ENCODE measurements around the gene BPIFA2.

The BPIFA2 gene

DNA sequence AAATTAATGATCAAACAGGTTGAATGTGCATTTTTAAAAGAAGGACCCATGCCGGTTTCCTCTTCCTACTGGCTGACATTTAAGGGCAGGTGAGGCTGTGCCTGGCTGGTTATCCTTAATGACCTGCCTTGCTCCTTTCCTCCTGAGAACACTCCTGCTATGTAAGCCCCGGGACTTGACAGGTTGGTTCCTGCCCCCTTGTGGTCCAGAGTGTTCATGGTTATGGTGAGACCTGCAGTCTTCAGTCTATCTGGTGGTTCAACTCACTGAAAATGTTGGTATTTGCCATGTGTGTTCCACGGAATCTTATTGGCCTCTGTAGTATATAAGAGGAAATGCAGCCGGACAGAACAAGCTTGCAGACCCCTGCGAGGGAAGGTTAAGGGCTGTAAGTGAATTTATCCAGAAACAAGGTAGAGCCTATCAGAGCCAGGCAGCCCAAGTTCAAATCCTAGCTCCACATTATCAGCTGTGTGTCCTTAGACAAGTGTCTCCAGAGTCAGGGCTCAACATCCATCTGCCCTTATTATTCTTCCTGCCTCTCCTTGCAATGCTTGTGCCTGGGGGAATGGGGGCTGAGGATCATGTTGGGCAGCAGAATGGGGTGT, 44.0 kb downstream of the BPIFA2 start:
- TF ChIP-seq, protein P1, sequence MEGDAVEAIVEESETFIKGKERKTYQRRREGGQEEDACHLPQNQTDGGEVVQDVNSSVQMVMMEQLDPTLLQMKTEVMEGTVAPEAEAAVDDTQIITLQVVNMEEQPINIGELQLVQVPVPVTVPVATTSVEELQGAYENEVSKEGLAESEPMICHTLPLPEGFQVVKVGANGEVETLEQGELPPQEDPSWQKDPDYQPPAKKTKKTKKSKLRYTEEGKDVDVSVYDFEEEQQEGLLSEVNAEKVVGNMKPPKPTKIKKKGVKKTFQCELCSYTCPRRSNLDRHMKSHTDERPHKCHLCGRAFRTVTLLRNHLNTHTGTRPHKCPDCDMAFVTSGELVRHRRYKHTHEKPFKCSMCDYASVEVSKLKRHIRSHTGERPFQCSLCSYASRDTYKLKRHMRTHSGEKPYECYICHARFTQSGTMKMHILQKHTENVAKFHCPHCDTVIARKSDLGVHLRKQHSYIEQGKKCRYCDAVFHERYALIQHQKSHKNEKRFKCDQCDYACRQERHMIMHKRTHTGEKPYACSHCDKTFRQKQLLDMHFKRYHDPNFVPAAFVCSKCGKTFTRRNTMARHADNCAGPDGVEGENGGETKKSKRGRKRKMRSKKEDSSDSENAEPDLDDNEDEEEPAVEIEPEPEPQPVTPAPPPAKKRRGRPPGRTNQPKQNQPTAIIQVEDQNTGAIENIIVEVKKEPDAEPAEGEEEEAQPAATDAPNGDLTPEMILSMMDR (IDR thresholded peaks at IDR 0.05) = no peak
- DNase-seq (ENCODE audit: low spot score) = no peak
- Histone ChIP-seq H3K27ac (no peak overlapping the region), H3K4me3 (no peak overlapping the region)

DNA sequence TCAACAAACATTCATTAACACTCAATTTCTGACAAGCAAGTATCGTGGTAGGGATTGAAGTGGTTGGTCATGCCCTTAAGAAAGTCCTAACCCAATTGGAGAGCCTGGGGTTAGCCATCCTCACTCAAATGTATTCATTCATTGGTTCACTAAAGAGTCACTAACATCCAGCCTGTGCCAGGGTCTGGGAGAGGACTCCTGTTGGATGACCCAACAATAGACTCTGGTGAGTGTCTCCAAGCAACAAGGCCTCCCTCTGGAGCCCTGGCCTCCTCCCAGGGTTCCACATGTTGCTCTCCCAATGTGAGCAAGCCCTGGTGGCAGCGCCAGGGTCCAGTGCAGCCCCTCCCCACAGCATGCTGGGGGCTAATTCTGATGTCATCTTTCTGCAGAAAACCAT, 49.1 kb downstream of the BPIFA2 start, which contains the start of gene BPIFA3:
BPIFA3 (plus strand) TSS at position 301 of the 400 bp plus-strand sequence. CDS start 185 bp downstream, outside the sequence.
- H3K27ac ChIP-seq = no peak within 1 kb of the TSS
- TF ChIP-seq, protein P1 (IDR thresholded peaks at IDR 0.05) = no peak
- H3K4me3 ChIP-seq = no peak within 1 kb of the TSS
- no peak for DNase-seq (ENCODE audit: low spot score)

DNA sequence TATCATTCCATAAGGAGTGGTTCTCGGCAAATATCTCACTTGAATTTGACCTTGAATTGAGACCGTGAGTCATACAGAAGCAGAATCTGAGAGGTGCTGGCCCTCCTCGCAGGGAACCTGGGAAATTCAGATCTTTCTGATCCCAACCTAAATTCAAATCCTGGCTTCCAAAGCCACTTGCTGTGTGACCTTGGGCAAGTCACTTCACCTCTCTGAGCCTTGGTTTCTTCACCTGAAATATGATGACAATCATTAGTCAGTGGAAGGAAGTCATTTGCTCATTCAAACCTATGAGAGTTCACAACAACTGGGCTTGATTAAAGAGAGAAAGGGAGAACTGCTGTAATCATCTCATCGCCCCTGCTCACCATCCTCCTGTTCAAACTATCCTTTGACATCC, 56.4 kb downstream of the BPIFA2 start:
- no peak for DNase-seq (ENCODE audit: low spot score)
- TF ChIP-seq, protein P1 (IDR thresholded peaks at IDR 0.05) = no peak
- Histone ChIP-seq H3K4me3 (no peak overlapping the region), H3K27ac (no peak overlapping the region)

DNA sequence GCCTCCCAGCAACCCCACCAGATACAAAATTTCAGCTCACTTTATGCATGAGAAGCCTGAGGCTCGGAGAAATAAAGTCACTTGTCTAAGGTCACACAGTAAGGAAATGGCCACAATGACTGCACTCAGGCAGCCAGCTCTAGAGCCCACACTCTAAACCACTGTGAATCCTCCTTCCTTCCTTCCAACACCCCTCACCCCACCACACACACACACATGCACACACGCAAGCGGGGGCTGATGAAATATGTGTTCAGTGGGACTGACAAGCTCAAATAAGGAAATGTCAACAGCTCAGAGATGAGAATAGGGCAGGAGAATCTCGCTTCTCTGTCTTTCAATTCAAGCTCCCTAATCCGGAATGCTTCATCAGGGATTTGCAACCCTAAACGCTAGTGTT, 61.9 kb downstream of the BPIFA2 start:
- Histone ChIP-seq H3K27ac (no peak overlapping the region), H3K4me3 (no peak overlapping the region)
- TF ChIP-seq, protein P1 (IDR thresholded peaks at IDR 0.05) = no peak
- no peak for DNase-seq (ENCODE audit: low spot score)
